Parathyroid adenoma (tissue), 2 donors: Measurements from ENCODE around the gene SLC9A9.
"Not testable (repeated sequence)": the region's sequence is repeated elsewhere in the genome, so short reads cannot be mapped to it uniquely, and the experiment has no call there.

Experiments
- H2AFZ ChIP-seq: fragments of 300-600 bp; sonication (generic); one replicate; pipeline ENCODE4 v1.7.0; 2017; ENCODE audit warnings: antibody characterized with exemption, mild to moderate bottlenecking
- H3K27ac ChIP-seq: fragments of 300-600 bp; sonication (generic); one replicate; pipeline ENCODE4 v1.7.0; 2017
- H3K27me3 ChIP-seq: fragments of 300-600 bp; sonication (generic); one replicate; pipeline ENCODE4 v1.7.0; 2017; ENCODE audit warnings: low read length; ENCODE audit not compliant: control insufficient read depth, insufficient read depth
- H3K36me3 ChIP-seq: fragments of 300-600 bp; sonication (generic); one replicate; pipeline ENCODE4 v1.7.0; 2017; ENCODE audit warnings: low read length; ENCODE audit not compliant: control insufficient read depth, insufficient read depth
- H3K4me1 ChIP-seq: fragments of 300-600 bp; sonication (generic); one replicate; pipeline ENCODE4 v1.7.0; 2017; ENCODE audit warnings: control low read depth
- H3K4me2 ChIP-seq: fragments of 300-600 bp; sonication (generic); one replicate; pipeline ENCODE4 v1.7.0; 2017; ENCODE audit warnings: low read length
- H3K4me3 ChIP-seq: fragments of 300-600 bp; sonication (generic); one replicate; pipeline ENCODE4 v1.7.0; 2017; ENCODE audit warnings: low read depth, low read length
- H3K79me2 ChIP-seq: fragments of 300-600 bp; sonication (generic); one replicate; pipeline ENCODE4 v1.7.0; 2017; ENCODE audit warnings: control low read depth
- H3K9ac ChIP-seq: fragments of 300-600 bp; sonication (generic); one replicate; pipeline ENCODE4 v1.7.0; 2017; ENCODE audit warnings: mild to moderate bottlenecking
- H3K9me3 ChIP-seq: fragments of 300-600 bp; sonication (generic); one replicate; pipeline ENCODE4 v1.7.0; 2017; ENCODE audit warnings: low read length; ENCODE audit not compliant: control insufficient read depth
- TF ChIP-seq, protein P1 (sequence below): fragments of 300-600 bp; sonication (generic); IDR thresholded peaks from one replicate; pipeline ENCODE4 v1.7.0; 2017; ENCODE audit warnings: antibody characterized with exemption, mild to moderate bottlenecking
- donor health status: primary hyperparathyroidism.

Gene SLC9A9

DNA sequence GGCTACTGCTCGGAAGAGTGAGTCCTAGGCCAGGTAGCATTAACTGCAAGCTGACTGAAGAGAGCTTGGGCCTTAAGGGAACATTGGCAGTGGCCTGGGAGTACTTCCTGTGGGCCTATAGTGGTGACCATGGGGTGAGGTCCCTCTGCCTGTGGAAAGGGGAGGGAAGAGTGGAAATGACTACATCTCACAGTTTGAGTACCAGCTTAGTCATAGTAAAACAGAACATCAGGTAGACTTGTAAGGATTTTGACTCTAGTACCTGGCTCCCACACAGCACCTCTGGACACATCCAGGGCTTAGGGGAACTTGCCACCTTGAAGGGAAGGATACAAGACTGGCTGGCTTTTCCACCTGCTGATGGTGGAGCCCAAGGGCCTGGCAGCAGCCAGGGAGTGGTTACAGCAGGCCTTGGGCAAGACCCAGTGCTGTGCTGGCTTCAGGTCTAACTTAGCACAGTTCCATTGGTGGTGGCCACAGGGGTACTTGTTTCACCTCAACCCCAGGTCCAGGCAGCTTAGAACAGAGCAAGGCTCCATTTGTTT is 147.8 kb downstream of the SLC9A9 start:
- no peaks in the 10 kb centered on the region for H3K9me3 ChIP-seq
- no peaks in the 10 kb centered on the region for H3K27me3 ChIP-seq
- H2AFZ ChIP-seq = no peak overlapping the region
- TF ChIP-seq, protein P1, sequence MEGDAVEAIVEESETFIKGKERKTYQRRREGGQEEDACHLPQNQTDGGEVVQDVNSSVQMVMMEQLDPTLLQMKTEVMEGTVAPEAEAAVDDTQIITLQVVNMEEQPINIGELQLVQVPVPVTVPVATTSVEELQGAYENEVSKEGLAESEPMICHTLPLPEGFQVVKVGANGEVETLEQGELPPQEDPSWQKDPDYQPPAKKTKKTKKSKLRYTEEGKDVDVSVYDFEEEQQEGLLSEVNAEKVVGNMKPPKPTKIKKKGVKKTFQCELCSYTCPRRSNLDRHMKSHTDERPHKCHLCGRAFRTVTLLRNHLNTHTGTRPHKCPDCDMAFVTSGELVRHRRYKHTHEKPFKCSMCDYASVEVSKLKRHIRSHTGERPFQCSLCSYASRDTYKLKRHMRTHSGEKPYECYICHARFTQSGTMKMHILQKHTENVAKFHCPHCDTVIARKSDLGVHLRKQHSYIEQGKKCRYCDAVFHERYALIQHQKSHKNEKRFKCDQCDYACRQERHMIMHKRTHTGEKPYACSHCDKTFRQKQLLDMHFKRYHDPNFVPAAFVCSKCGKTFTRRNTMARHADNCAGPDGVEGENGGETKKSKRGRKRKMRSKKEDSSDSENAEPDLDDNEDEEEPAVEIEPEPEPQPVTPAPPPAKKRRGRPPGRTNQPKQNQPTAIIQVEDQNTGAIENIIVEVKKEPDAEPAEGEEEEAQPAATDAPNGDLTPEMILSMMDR = no peak
- no peak overlapping the region for H3K4me3 ChIP-seq
- H3K4me1 ChIP-seq = no peaks in the 10 kb centered on the region
- no peaks in the 10 kb centered on the region for H3K36me3 ChIP-seq
- no peak overlapping the region for H3K9ac ChIP-seq
- H3K79me2 ChIP-seq = no peaks in the 10 kb centered on the region
- no peak overlapping the region for H3K27ac ChIP-seq
- H3K4me2 ChIP-seq = no peak overlapping the region

DNA sequence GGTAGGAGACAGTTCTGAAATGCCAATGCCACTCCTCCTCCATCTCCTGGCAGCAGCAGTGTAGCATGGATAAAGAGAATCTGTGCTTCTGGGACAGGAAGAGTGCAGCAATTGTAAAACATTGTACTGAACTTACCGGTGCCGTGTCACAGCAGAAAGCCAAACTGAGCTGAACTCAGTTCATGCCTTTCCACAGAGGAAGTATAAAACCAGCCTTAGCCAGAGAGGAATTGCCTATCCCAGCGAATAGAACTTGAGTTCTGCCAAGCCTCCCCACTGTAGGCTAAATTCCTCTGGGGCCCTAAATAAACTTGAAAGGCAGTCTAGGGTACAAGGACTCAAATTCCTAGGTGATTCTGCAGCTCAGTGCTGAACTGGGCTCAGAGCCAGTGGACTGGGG is 148.8 kb downstream of the SLC9A9 start:
- H3K9ac ChIP-seq = no peak overlapping the region
- no peaks in the 10 kb centered on the region for H3K4me1 ChIP-seq
- H3K4me2 ChIP-seq = no peak overlapping the region
- H2AFZ ChIP-seq = no peak overlapping the region
- H3K79me2 ChIP-seq = no peaks in the 10 kb centered on the region
- TF ChIP-seq, protein P1 = no peak
- H3K27me3 ChIP-seq = no peaks in the 10 kb centered on the region
- no peaks in the 10 kb centered on the region for H3K9me3 ChIP-seq
- H3K4me3 ChIP-seq = no peak overlapping the region
- H3K36me3 ChIP-seq = no peaks in the 10 kb centered on the region
- no peak overlapping the region for H3K27ac ChIP-seq

DNA sequence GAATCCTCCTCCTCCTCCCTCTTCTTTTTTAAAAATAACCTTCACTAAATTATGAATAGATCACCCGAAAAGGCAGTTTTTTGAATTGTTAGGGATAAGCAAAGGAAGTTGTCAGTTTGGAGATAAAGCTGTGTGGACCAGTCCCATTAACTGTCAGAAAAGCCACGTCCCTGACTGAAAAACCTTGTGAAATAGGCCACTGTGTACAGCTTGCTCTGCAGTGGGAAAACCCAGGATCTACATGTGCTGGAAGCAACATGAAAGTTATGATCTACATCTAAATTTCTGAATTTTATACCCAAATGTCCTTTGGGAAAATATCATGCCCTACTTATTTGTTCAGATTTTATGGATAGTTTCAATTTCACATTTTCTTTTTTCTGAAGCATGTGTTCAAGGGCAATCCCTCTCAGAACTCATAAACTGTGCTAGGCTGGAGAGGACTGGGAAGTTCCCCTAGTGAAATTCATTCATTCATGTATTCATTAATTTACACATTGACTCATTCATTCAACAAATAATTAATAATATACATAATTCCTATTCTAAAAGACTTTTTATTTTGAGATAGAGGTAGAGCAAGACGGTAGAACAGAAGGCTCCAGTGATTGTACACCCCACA is 149.5 kb downstream of the SLC9A9 start:
- H3K36me3 ChIP-seq = no peaks in the 10 kb centered on the region
- no peaks in the 10 kb centered on the region for H3K4me1 ChIP-seq
- H3K4me2 ChIP-seq = no peak overlapping the region
- H3K9ac ChIP-seq = no peak overlapping the region
- H2AFZ ChIP-seq = no peak overlapping the region
- H3K4me3 ChIP-seq = no peak overlapping the region
- H3K79me2 ChIP-seq = no peaks in the 10 kb centered on the region
- no peaks in the 10 kb centered on the region for H3K27me3 ChIP-seq
- H3K27ac ChIP-seq = no peak overlapping the region
- no peaks in the 10 kb centered on the region for H3K9me3 ChIP-seq
- TF ChIP-seq, protein P1 = no peak

- TF ChIP-seq, protein P1 = no peak
- Histone ChIP-seq H3K27me3 (no peaks in the 10 kb centered on the region), H3K4me3 (no peak overlapping the region), H3K4me1 (no peaks in the 10 kb centered on the region), H2AFZ (no peak overlapping the region), H3K36me3 (no peaks in the 10 kb centered on the region), H3K79me2 (no peaks in the 10 kb centered on the region), H3K9me3 (no peaks in the 10 kb centered on the region), H3K27ac (no peak overlapping the region), H3K4me2 (no peak overlapping the region), H3K9ac (no peak overlapping the region)
Measured at GRCh38 chr3:143697975-143698374, 150.3 kb downstream of the SLC9A9 start.

DNA sequence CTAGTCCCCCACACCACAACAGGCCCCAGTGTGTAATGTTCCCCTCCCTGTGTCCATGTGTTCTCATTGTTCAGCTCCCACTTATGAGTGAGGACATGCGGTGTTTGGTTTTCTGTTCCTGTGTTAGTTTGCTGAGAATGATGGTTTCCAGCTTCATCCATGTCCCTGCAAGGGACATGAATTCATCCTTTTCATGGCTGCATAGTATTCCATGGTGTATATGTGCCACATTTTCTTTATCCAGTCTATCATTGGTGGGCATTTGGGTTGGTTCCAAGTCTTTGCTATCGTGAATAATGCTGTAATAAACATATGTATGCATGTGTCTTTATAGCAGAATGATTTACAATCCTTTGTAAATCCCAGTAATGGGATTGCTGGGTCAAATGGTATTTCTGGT is 152.9 kb downstream of the SLC9A9 start:
- not testable (repeated sequence) for H3K9ac ChIP-seq, H2AFZ ChIP-seq, H3K27me3 ChIP-seq, H3K4me3 ChIP-seq, H3K27ac ChIP-seq, H3K4me2 ChIP-seq, H3K9me3 ChIP-seq, H3K79me2 ChIP-seq, H3K4me1 ChIP-seq, H3K36me3 ChIP-seq
